HL-60 (cell line): ENCODE data around the gene NRP1.

ENCODE experiments used
- DNase-seq, 2 experiments: peaks; one replicate each; pipeline ENCODE4 v3.0.0-alpha.2; 2010 to 2020; ENCODE audit warnings: low read depth in 1 of 2, low spot score in 1 of 2
- H3K27ac ChIP-seq: fragments of 250-450 bp; sonication (Bioruptor Pico); replicated peaks from 2 replicates; pipeline ENCODE4 v1.5.1; 2020; ENCODE audit warnings: mild to moderate bottlenecking, moderate library complexity
- H3K27me3 ChIP-seq: fragments of 250-450 bp; sonication (Bioruptor Pico); 2 replicates; pipeline ENCODE4 v1.5.1; 2021; ENCODE audit warnings: mild to moderate bottlenecking, moderate library complexity; ENCODE audit not compliant: insufficient read depth, poor library complexity, severe bottlenecking
- H3K4me3 ChIP-seq: replicated peaks from 2 replicates; pipeline ENCODE4 v1.5.1; 2011; ENCODE audit warnings: mild to moderate bottlenecking, control low read depth, low read length; ENCODE audit not compliant: insufficient read depth
- CTCF ChIP-seq: IDR thresholded peaks from one replicate; pipeline ENCODE4 v1.5.1; 2011; ENCODE audit warnings: low read length, control low read depth, inconsistent platforms; ENCODE audit not compliant: insufficient read depth
- GABPA ChIP-seq: IDR thresholded peaks from 2 replicates; pipeline ENCODE4 v1.6.1; 2012; ENCODE audit warnings: low read depth
- POLR2AphosphoS5 ChIP-seq: IDR thresholded peaks from 2 replicates; pipeline ENCODE4 v1.6.1; 2012; ENCODE audit warnings: low read depth
- REST ChIP-seq: IDR thresholded peaks from 2 replicates; pipeline ENCODE4 v1.6.1; 2012; ENCODE audit warnings: low read depth; ENCODE audit not compliant: insufficient replicate concordance
- SPI1 ChIP-seq: IDR thresholded peaks from 2 replicates; pipeline ENCODE4 v1.6.1; 2012; ENCODE audit warnings: low read depth, mild to moderate bottlenecking, borderline replicate concordance

Gene NRP1

GRCh38 chr10:33245343-33245742 is 89.1 kb downstream of the NRP1 start:
- H3K27ac ChIP-seq, result no peak overlapping the region
- DNase-seq, result no peak
- H3K4me3 ChIP-seq, result no peak overlapping the region

GRCh38 chr10:33244354-33244967 is 90.0 kb downstream of the NRP1 start:
- Histone ChIP-seq H3K27me3 (no peaks in the 10 kb centered on the region), H3K4me3 (no peak overlapping the region), H3K27ac (no peak overlapping the region)
- no peak for TF ChIP-seq REST
- TF ChIP-seq POLR2AphosphoS5, result no peak
- no peak for TF ChIP-seq CTCF
- no peak for TF ChIP-seq GABPA
- DNase-seq, result no peak

More at GRCh38 chr10:33245343-33245742, 89.1 kb downstream of the NRP1 start:
- no peak for TF ChIP-seq REST
- no peak for TF ChIP-seq CTCF
- no peak for TF ChIP-seq GABPA
- no peak for TF ChIP-seq SPI1
- TF ChIP-seq POLR2AphosphoS5, result no peak
- H3K27me3 ChIP-seq, result no peaks in the 10 kb centered on the region

GRCh38 chr10:33243703-33244102 is 90.8 kb downstream of the NRP1 start:
- H3K4me3 ChIP-seq, result no peak overlapping the region
- no peaks in the 10 kb centered on the region for H3K27me3 ChIP-seq
- no peak overlapping the region for H3K27ac ChIP-seq
- DNase-seq, result no peak
- TF ChIP-seq CTCF (no peak), REST (no peak), SPI1 (no peak), GABPA (no peak), POLR2AphosphoS5 (no peak)
